GM12878 (cell line): ENCODE data around the gene PNMA8C. TPM values are rescaled to one million over a fixed set of nuclear protein-coding genes. Genes with fewer than 3 reads are reported as not detected.

Experiments
- ATAC-seq: fragments of 200-7000 bp; cut with Tn5 transposase; 3 replicates; pipeline ENCODE4 v1.9.1; 2020; ENCODE audit warnings: mild to moderate bottlenecking, moderate library complexity
- BruUV-seq: library from RNA; stranded (reverse); fragments of 400-500 nt; replicated peaks from 2 replicates; lab custom pipeline; 2021; lab: Mats Ljungman, UMichigan
- CTCF ChIA-PET: fragments of 300-600 bp; sonication (Branson Sonifier 250); formaldehyde crosslinking; extraction: SDS; loops from one replicate; lab custom pipeline; 2021; ENCODE audit warnings: inconsistent platforms; lab: Yijun Ruan, JAX
- POLR2A ChIA-PET: fragments of 350-600 bp; formaldehyde crosslinking; extraction: SDS; loops from one replicate; lab custom pipeline; 2021; ENCODE audit warnings: inconsistent platforms; lab: Charles Lee
- RAD21 ChIA-PET: fragments of 300-600 bp; sonication (Branson Sonifier 250); formaldehyde crosslinking; loops from one replicate; lab custom pipeline; 2023; ENCODE audit warnings: antibody characterized with exemption; ENCODE audit not compliant: unreplicated experiment; lab: Charles Lee
- SMC1A ChIA-PET: fragments of 300-600 bp; sonication (Branson Sonifier 250); formaldehyde crosslinking; loops from one replicate; lab custom pipeline; 2023; ENCODE audit not compliant: unreplicated experiment, uncharacterized antibody; lab: Charles Lee
- DNase-seq: peaks from one replicate; pipeline ENCODE4 v3.0.0-alpha.2; 2011; ENCODE audit warnings: low read depth, low spot score
- FAIRE-seq: peaks from 3 replicates; lab custom pipeline; 2011; peaks lifted over from hg19 to GRCh38; lab: Jason Lieb, UNC
- H2AFZ ChIP-seq: 2 replicates; pipeline ENCODE4 v1.6.0; 2011; ENCODE audit warnings: low read depth, low read length, control low read depth; ENCODE audit not compliant: control insufficient read depth
- H3K27ac ChIP-seq: 2 replicates; pipeline ENCODE4 v1.5.1; 2011; ENCODE audit warnings: control low read depth; ENCODE audit not compliant: control insufficient read depth, insufficient read depth
- H3K27me3 ChIP-seq, 2 experiments: replicated peaks in 1 of 2; 2 replicates each; pipeline versions ENCODE4 v1.6.0 to v1.6.1; 2011; ENCODE audit warnings: low read length in 1 of 2; ENCODE audit not compliant: control insufficient read depth in 2 of 2, insufficient read depth in 2 of 2
- H3K36me3 ChIP-seq, 2 experiments: 2 replicates each; pipeline ENCODE4 v1.5.1; 2011; ENCODE audit warnings: low read length in 1 of 2; ENCODE audit not compliant: control insufficient read depth in 2 of 2, insufficient read depth in 2 of 2
- H3K4me1 ChIP-seq: 2 replicates; pipeline ENCODE4 v1.6.1; 2011; ENCODE audit warnings: mild to moderate bottlenecking, low read length, moderate library complexity, mixed read lengths; ENCODE audit not compliant: control insufficient read depth, insufficient read depth
- H3K4me2 ChIP-seq: 2 replicates; pipeline ENCODE4 v1.6.0; 2011; ENCODE audit warnings: control low read depth; ENCODE audit not compliant: control insufficient read depth, insufficient read depth
- H3K4me3 ChIP-seq: fragments of 200-600 bp; sonication (generic); 2 replicates; pipeline ENCODE4 v1.5.1; 2016
- H3K79me2 ChIP-seq: 2 replicates; pipeline ENCODE4 v1.6.0; 2011; ENCODE audit warnings: low read length; ENCODE audit not compliant: control insufficient read depth, insufficient read depth
- H3K9ac ChIP-seq: 2 replicates; pipeline ENCODE4 v1.8.0; 2011; ENCODE audit warnings: low read length, control low read depth, mixed read lengths; ENCODE audit not compliant: control insufficient read depth, insufficient read depth
- H3K9me3 ChIP-seq: replicated peaks from 3 replicates; pipeline ENCODE4 v1.5.1; 2011; ENCODE audit warnings: mild to moderate bottlenecking, low read length; ENCODE audit not compliant: control insufficient read depth, insufficient read depth
- H4K20me1 ChIP-seq: 2 replicates; pipeline ENCODE4 v1.6.0; 2011; ENCODE audit not compliant: control insufficient read depth, insufficient read depth
- ATF7 ChIP-seq: fragments of 450-650 bp; IDR thresholded peaks from 2 replicates; pipeline ENCODE4 v1.6.1; 2016; ENCODE audit warnings: low read depth, mild to moderate bottlenecking
- BACH1 ChIP-seq: fragments of 450-650 bp; IDR thresholded peaks from 2 replicates; pipeline ENCODE4 v1.6.1; 2017; ENCODE audit warnings: mild to moderate bottlenecking, borderline replicate concordance
- CHD2 ChIP-seq: IDR thresholded peaks from 2 replicates; pipeline ENCODE4 v1.6.1; 2011; ENCODE audit warnings: low read depth, low read length, improper control_type of control experiment, borderline replicate concordance
- IRF4 ChIP-seq: IDR thresholded peaks from 2 replicates; pipeline ENCODE4 v1.6.1; 2011; ENCODE audit warnings: low read depth, low read length
- NR2C1 ChIP-seq: fragments of 450-650 bp; IDR thresholded peaks from 2 replicates; pipeline ENCODE4 v1.6.1; 2017; ENCODE audit warnings: antibody characterized with exemption, mild to moderate bottlenecking, moderate library complexity
- POU2F2 ChIP-seq: IDR thresholded peaks from 3 replicates; pipeline ENCODE4 v1.6.1; 2011; ENCODE audit warnings: low read depth, mild to moderate bottlenecking, low read length, borderline replicate concordance
- RAD51 ChIP-seq: fragments of 450-650 bp; IDR thresholded peaks from 2 replicates; pipeline ENCODE4 v1.6.1; 2016; ENCODE audit warnings: moderate library complexity, mild to moderate bottlenecking, inconsistent platforms
- SUPT20H ChIP-seq: IDR thresholded peaks from 2 replicates; pipeline ENCODE4 v1.6.1; 2011; ENCODE audit warnings: low read depth, mild to moderate bottlenecking, low read length, moderate library complexity, borderline replicate concordance; ENCODE audit not compliant: control insufficient read depth
- ZNF207 ChIP-seq: fragments of 450-650 bp; IDR thresholded peaks from 2 replicates; pipeline ENCODE4 v1.6.1; 2014; ENCODE audit warnings: antibody characterized with exemption, mild to moderate bottlenecking, borderline replicate concordance
- WGBS: methylation state at CpG from one replicate; pipeline ENCODE4 v1.1.6; 2016; ENCODE audit warnings: low lambda C conversion rate; ENCODE audit not compliant: insufficient replicate concordance, insufficient coverage; ENCODE audit errors: missing lambda C conversion rate; 5-methylcytosine and 5-hydroxymethylcytosine counted together
- in situ Hi-C: fragments of 300-500 bp; cut with MboI; formaldehyde crosslinking; loops from 9 replicates; pipeline ENCODE4 v1.14.3; 2018; ENCODE audit warnings: mixed read lengths
- intact Hi-C: fragments of 100-400 bp; cut with micrococcal nuclease; formaldehyde crosslinking; loops from one replicate; pipeline ENCODE4 v1.14.2; 2022; ENCODE audit not compliant: unreplicated experiment
- polyA plus RNA-seq, 11 experiments: library from polyadenylated mRNA; depleted of rRNA in 4 of 11; unstranded in 6 of 11; stranded (reverse) in 5 of 11; fragments of >200 nt; fragmentation: Nextera tagmentation in 4 of 11; fragmentation: Illumina TruSeq in 1 of 11; extraction: Ambion mirVana in 4 of 11; extraction: Trizol in 1 of 11; gene quantifications; 1 replicate in 1 of 11; 2 replicates in 10 of 11; pipeline versions ENCODE4 v1.2.1 to v1.2.3, GENCODE V29; 2011 to 2016; ENCODE audit warnings: inconsistent platforms in 2 of 11, missing spikeins in 2 of 11, low read depth in 1 of 11
- total RNA-seq, 4 experiments: library from RNA; depleted of rRNA in 3 of 4; stranded (reverse); fragments of >200 nt in 3 of 4; fragmentation: Illumina TruSeq in 1 of 4; extraction: Trizol in 1 of 4; gene quantifications; 2 replicates each; pipeline versions ENCODE4 v1.2.1 to v1.2.3, GENCODE V29; 2013 to 2021
- TF ChIP-seq, protein P1 (sequence below): IDR thresholded peaks from 2 replicates; pipeline ENCODE4 v1.6.1; 2011; ENCODE audit warnings: low read depth, mild to moderate bottlenecking, low read length, moderate library complexity, borderline replicate concordance; ENCODE audit errors: extremely low read depth
- TF ChIP-seq, protein P2 (sequence below): fragments of 450-650 bp; IDR thresholded peaks from 2 replicates; pipeline ENCODE4 v1.6.1; 2014; ENCODE audit warnings: mild to moderate bottlenecking
- TF ChIP-seq, protein P3 (sequence below): fragments of 450-650 bp; formaldehyde crosslinking; IDR thresholded peaks from 2 replicates; pipeline ENCODE4 v1.4.0; 2022; ENCODE audit warnings: mild to moderate bottlenecking, moderate library complexity
- TF ChIP-seq, protein P4 (sequence below): IDR thresholded peaks from 2 replicates; pipeline ENCODE4 v1.6.1; 2012; ENCODE audit warnings: low read depth, low read length, improper control_type of control experiment

Gene PNMA8C
- total and polyA plus RNA-seq, 10 of the 15 experiments (the other 5 are each of a cell fraction or from before 2014, with no cell fraction given) = not detected

DNA sequence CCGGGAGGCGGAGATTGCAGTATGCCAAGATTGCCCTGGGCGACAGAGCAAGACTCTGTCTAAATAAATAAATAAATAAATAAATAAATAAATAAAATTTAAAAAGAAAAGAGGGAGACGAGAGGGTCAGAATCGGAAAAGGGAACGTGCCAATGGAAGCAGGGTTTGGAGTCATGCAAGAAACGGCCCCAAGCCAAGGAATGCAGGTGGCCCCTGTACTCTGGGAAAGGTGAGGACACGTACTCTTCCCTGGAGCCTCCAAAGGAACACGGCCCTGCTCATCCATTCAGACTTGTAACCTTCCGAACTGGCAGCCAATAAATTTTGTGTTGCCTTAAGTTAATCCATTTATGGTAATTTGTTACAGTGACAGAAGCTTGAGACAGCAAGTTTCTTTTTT, 19.9 kb upstream of the PNMA8C start:
- no peaks in the 10 kb centered on the region for H3K4me1 ChIP-seq
- no peaks in the 10 kb centered on the region; the same call in 2 of the 3 replicates for H3K9me3 ChIP-seq
- in situ Hi-C loops = no loop called here
- no peak overlapping the region for H3K9ac ChIP-seq
- no peaks in the 10 kb centered on the region for H4K20me1 ChIP-seq
- CTCF ChIA-PET = no interaction called here
- no peaks in the 10 kb centered on the region for H3K79me2 ChIP-seq
- FAIRE-seq (no peak), ATAC-seq (no peak), DNase-seq (no peak)
- BruUV-seq = no TSS peak
- no peak overlapping the region for H3K4me3 ChIP-seq
- RAD21 ChIA-PET = no interaction called here
- WGBS = 73% methylated on average over 10 of the region's 10 CpGs
- intact Hi-C loops = no loop called here
- no peaks in the 10 kb centered on the region for H3K36me3 ChIP-seq
- H3K27ac ChIP-seq = no peak overlapping the region
- SMC1A ChIA-PET = no interaction called here
- TF ChIP-seq, protein P1, sequence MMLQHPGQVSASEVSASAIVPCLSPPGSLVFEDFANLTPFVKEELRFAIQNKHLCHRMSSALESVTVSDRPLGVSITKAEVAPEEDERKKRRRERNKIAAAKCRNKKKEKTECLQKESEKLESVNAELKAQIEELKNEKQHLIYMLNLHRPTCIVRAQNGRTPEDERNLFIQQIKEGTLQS = no peak
- TF ChIP-seq IRF4 (no peak), CHD2 (no peak), RAD51 (no peak), ZNF207 (no peak), BACH1 (no peak), SUPT20H (no peak), NR2C1 (no peak), POU2F2 (no peak), ATF7 (no peak)
- TF ChIP-seq, protein P2, sequence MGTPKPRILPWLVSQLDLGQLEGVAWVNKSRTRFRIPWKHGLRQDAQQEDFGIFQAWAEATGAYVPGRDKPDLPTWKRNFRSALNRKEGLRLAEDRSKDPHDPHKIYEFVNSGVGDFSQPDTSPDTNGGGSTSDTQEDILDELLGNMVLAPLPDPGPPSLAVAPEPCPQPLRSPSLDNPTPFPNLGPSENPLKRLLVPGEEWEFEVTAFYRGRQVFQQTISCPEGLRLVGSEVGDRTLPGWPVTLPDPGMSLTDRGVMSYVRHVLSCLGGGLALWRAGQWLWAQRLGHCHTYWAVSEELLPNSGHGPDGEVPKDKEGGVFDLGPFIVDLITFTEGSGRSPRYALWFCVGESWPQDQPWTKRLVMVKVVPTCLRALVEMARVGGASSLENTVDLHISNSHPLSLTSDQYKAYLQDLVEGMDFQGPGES = no peak
- TF ChIP-seq, protein P3, sequence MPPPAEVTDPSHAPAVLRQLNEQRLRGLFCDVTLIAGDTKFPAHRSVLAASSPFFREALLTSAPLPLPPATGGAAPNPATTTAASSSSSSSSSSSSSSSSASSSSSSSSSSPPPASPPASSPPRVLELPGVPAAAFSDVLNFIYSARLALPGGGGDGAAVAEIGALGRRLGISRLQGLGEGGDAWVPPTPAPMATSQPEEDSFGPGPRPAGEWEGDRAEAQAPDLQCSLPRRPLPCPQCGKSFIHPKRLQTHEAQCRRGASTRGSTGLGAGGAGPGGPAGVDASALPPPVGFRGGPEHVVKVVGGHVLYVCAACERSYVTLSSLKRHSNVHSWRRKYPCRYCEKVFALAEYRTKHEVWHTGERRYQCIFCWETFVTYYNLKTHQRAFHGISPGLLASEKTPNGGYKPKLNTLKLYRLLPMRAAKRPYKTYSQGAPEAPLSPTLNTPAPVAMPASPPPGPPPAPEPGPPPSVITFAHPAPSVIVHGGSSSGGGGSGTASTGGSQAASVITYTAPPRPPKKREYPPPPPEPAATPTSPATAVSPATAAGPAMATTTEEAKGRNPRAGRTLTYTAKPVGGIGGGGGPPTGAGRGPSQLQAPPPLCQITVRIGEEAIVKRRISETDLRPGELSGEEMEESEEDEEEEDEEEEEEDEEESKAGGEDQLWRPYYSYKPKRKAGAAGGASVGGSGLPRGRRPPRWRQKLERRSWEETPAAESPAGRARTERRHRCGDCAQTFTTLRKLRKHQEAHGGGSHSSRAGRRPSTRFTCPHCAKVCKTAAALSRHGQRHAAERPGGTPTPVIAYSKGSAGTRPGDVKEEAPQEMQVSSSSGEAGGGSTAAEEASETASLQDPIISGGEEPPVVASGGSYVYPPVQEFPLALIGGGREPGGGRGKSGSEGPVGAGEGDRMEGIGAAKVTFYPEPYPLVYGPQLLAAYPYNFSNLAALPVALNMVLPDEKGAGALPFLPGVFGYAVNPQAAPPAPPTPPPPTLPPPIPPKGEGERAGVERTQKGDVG (CRISPR knock-in tag) = no peak
- TF ChIP-seq, protein P4, sequence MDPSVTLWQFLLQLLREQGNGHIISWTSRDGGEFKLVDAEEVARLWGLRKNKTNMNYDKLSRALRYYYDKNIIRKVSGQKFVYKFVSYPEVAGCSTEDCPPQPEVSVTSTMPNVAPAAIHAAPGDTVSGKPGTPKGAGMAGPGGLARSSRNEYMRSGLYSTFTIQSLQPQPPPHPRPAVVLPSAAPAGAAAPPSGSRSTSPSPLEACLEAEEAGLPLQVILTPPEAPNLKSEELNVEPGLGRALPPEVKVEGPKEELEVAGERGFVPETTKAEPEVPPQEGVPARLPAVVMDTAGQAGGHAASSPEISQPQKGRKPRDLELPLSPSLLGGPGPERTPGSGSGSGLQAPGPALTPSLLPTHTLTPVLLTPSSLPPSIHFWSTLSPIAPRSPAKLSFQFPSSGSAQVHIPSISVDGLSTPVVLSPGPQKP = no peak
- POLR2A ChIA-PET = no interaction called here
- H3K4me2 ChIP-seq = no peak overlapping the region
- H3K27me3 ChIP-seq = no peaks in the 10 kb centered on the region
- no peak overlapping the region for H2AFZ ChIP-seq
